ENCODE data around the gene AGBL3.
A peak's percentile ranks its signal among the peaks of the same experiment; 100 is the strongest.
"Not testable (repeated sequence)": the region's sequence is repeated elsewhere in the genome, so short reads cannot be mapped to it uniquely, and the experiment has no call there.

Gene AGBL3

GRCh38 chr7:135168001-135168400 is 181.7 kb downstream of the AGBL3 start:
- DNase-seq (ENCODE audit: low spot score): peak; percentile 31
- TF ChIP-seq CTCF (IDR thresholded peaks at IDR 0.05; ENCODE audit: extremely low read depth, insufficient read depth, missing control alignments): no peak
- in situ Hi-C loops (cut with MboI; ENCODE audit: low pct_unique_long_range_greater_than_20kb, low sequenced_read_pairs, unreplicated experiment): no loop called here

- no peak for TF ChIP-seq CTCF (IDR thresholded peaks at IDR 0.05; ENCODE audit: extremely low read depth, insufficient read depth, missing control alignments)
- DNase-seq (ENCODE audit: low spot score): peak; percentile 8
- in situ Hi-C loops (cut with MboI; ENCODE audit: low pct_unique_long_range_greater_than_20kb, low sequenced_read_pairs, unreplicated experiment): no loop called here
Observed at GRCh38 chr7:135168489-135169140, 182.3 kb downstream of the AGBL3 start.

GRCh38 chr7:135169141-135169963 is 183.0 kb downstream of the AGBL3 start:
- DNase-seq (ENCODE audit: low spot score): peak; percentile 81
- in situ Hi-C loops (cut with MboI; ENCODE audit: low pct_unique_long_range_greater_than_20kb, low sequenced_read_pairs, unreplicated experiment): no loop called here
- TF ChIP-seq CTCF (IDR thresholded peaks at IDR 0.05; ENCODE audit: extremely low read depth, insufficient read depth, missing control alignments): peak; percentile 87

- in situ Hi-C loops (cut with MboI; ENCODE audit: low pct_unique_long_range_greater_than_20kb, low sequenced_read_pairs, unreplicated experiment): no loop called here
- no peak for DNase-seq (ENCODE audit: low spot score)
- no peak for TF ChIP-seq CTCF (IDR thresholded peaks at IDR 0.05; ENCODE audit: extremely low read depth, insufficient read depth, missing control alignments)
Observed at GRCh38 chr7:135169964-135170273, 183.6 kb downstream of the AGBL3 start.

GRCh38 chr7:135170274-135170997 is 184.1 kb downstream of the AGBL3 start, which contains the start of gene CYREN:
Gene CYREN, minus strand, starts transcription at chr7:135170707. Its CDS starts 1,785 bp downstream, at chr7:135168922.
- peak; percentile 94 for DNase-seq (ENCODE audit: low spot score)
- peak; percentile 83 for TF ChIP-seq CTCF (IDR thresholded peaks at IDR 0.05; ENCODE audit: extremely low read depth, insufficient read depth, missing control alignments)
- in situ Hi-C loops (cut with MboI; ENCODE audit: low pct_unique_long_range_greater_than_20kb, low sequenced_read_pairs, unreplicated experiment): no loop called here

GRCh38 chr7:135170998-135171481 is 184.7 kb downstream of the AGBL3 start:
- DNase-seq (ENCODE audit: low spot score); in situ Hi-C loops (cut with MboI; ENCODE audit: low pct_unique_long_range_greater_than_20kb, low sequenced_read_pairs, unreplicated experiment): not testable (repeated sequence)

- in situ Hi-C loops (cut with MboI; ENCODE audit: low pct_unique_long_range_greater_than_20kb, low sequenced_read_pairs, unreplicated experiment): not testable (repeated sequence)
- peak; percentile 8 for DNase-seq (ENCODE audit: low spot score)
Observed at GRCh38 chr7:135171581-135172291, 185.4 kb downstream of the AGBL3 start.

- in situ Hi-C loops (cut with MboI; ENCODE audit: low pct_unique_long_range_greater_than_20kb, low sequenced_read_pairs, unreplicated experiment); DNase-seq (ENCODE audit: low spot score): not testable (repeated sequence)
Observed at GRCh38 chr7:135173916-135174315, 187.6 kb downstream of the AGBL3 start.

Measured in GM13977 (cell line).